ENCODE data around the gene TUBA4B. TPM values are rescaled to one million over a fixed set of nuclear protein-coding genes. Genes with fewer than 3 reads are reported as not detected.

TUBA4B gene
- polyA plus RNA-seq, 3 donors, result not detected

DNA sequence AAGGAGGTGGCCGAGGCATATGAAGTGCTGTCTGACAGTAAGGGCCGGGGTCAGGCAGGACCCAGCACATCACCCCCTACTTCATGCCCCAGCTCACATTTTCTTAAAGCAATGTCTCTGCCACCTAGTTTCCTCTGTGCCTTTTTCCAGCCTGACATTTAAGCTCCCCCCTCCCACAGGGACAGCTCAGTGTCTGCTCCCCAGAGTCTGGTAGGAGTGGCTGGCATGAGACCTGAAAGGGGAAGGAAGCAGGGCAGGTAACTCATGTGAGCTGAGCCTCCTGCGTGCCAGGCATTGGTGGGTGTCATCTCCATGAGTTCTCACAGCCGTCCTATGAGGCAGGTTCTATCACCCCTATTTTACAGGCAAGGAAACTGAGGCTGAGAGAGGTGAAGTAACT is 27.6 kb downstream of the TUBA4B start:
- Mint-ChIP-seq H3K27me3 (ENCODE audit: low read depth in 3 of 3) (peaks cover 2 to 6% (median 6%) of the 10 kb centered on the region in 3 donors), H3K9me3 (peaks cover 0 to 2% (median 0%) of the 10 kb centered on the region in 7 donors), H3K4me1 (peaks cover 29% of the 10 kb centered on the region), H3K27ac (peak overlapping the region; percentile 92 to 98 (median 97)), H3K36me3 (peaks cover 51 to 57% of the 10 kb centered on the region in 2 donors), H3K4me3 (peak overlapping the region; percentile 35 to 88)
- Histone ChIP-seq H3K79me2 (ENCODE audit: insufficient read depth, low read length) (peaks cover 5% of the 10 kb centered on the region), H3K27me3 (ENCODE audit: control insufficient read depth in 2 of 2, insufficient read depth in 2 of 2, low read length in 2 of 2) (no peaks in the 10 kb centered on the region), H4K20me1 (ENCODE audit: insufficient read depth, low read length) (peaks cover 5% of the 10 kb centered on the region), H3K4me2 (replicated peaks; ENCODE audit: extremely low read depth, low read length, poor library complexity, severe bottlenecking) (no peak overlapping the region), H3K27ac (ENCODE audit: low read depth in 1 of 2, low read length in 2 of 2) (peak overlapping the region in 1 of 2 donors; percentile 97), H3K36me3 (replicated peaks in 1 of 2; ENCODE audit: control insufficient read depth in 1 of 2, insufficient read depth in 2 of 2, low read length in 2 of 2) (peaks cover 44 to 53% of the 10 kb centered on the region in 2 donors), H3K9me3 (replicated peaks in 1 of 2; ENCODE audit: control insufficient read depth in 1 of 2, insufficient read depth in 1 of 2, low read length in 2 of 2) (no peaks in the 10 kb centered on the region), H3K9ac (ENCODE audit: insufficient read depth, low read length, poor library complexity, severe bottlenecking) (no peak overlapping the region), H3K4me3 (replicated peaks in 1 of 3; ENCODE audit: low read depth in 2 of 3, low read length in 3 of 3) (no peak overlapping the region), H3K4me1 (ENCODE audit: control insufficient read depth in 1 of 2, insufficient read depth in 2 of 2, low read length in 2 of 2) (peaks cover 23 to 31% of the 10 kb centered on the region in 2 donors), H2AFZ (ENCODE audit: insufficient read depth, low read depth, low read length, poor library complexity, severe bottlenecking) (no peak overlapping the region)
- no CpG with 5 or more reads among the region's 4 CpGs for WGBS (ENCODE audit: insufficient coverage)
- DNase-seq, result no peak
- TF ChIP-seq, protein P1, sequence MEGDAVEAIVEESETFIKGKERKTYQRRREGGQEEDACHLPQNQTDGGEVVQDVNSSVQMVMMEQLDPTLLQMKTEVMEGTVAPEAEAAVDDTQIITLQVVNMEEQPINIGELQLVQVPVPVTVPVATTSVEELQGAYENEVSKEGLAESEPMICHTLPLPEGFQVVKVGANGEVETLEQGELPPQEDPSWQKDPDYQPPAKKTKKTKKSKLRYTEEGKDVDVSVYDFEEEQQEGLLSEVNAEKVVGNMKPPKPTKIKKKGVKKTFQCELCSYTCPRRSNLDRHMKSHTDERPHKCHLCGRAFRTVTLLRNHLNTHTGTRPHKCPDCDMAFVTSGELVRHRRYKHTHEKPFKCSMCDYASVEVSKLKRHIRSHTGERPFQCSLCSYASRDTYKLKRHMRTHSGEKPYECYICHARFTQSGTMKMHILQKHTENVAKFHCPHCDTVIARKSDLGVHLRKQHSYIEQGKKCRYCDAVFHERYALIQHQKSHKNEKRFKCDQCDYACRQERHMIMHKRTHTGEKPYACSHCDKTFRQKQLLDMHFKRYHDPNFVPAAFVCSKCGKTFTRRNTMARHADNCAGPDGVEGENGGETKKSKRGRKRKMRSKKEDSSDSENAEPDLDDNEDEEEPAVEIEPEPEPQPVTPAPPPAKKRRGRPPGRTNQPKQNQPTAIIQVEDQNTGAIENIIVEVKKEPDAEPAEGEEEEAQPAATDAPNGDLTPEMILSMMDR (IDR thresholded peaks at IDR 0.05), result no peak
- intact Hi-C loops (cut with micrococcal nuclease), result no loop called here

GRCh38 chr2:219281588-219281987 is 28.5 kb downstream of the TUBA4B start:
- no peak overlapping the region for H3K27ac ChIP-seq (ENCODE audit: low read depth in 1 of 2, low read length in 2 of 2)
- 94% methylated on average over 7 of the region's 8 CpGs for WGBS (ENCODE audit: insufficient coverage)
- peaks cover 0 to 2% (median 0%) of the 10 kb centered on the region in 7 donors for H3K9me3 Mint-ChIP-seq
- DNase-seq, result no peak
- H3K36me3 Mint-ChIP-seq, result peaks cover 57 to 62% of the 10 kb centered on the region in 2 donors
- H3K4me2 ChIP-seq (replicated peaks; ENCODE audit: extremely low read depth, low read length, poor library complexity, severe bottlenecking), result no peak overlapping the region
- H3K27ac Mint-ChIP-seq, result peak overlapping the region in 5 of 7 donors; percentile 14 to 96 (median 50)
- peaks cover 48 to 56% of the 10 kb centered on the region in 2 donors for H3K36me3 ChIP-seq (replicated peaks in 1 of 2; ENCODE audit: control insufficient read depth in 1 of 2, insufficient read depth in 2 of 2, low read length in 2 of 2)
- peaks cover 23 to 31% of the 10 kb centered on the region in 2 donors for H3K4me1 ChIP-seq (ENCODE audit: control insufficient read depth in 1 of 2, insufficient read depth in 2 of 2, low read length in 2 of 2)
- H3K9me3 ChIP-seq (replicated peaks in 1 of 2; ENCODE audit: control insufficient read depth in 1 of 2, insufficient read depth in 1 of 2, low read length in 2 of 2), result no peaks in the 10 kb centered on the region
- H3K27me3 ChIP-seq (ENCODE audit: control insufficient read depth in 2 of 2, insufficient read depth in 2 of 2, low read length in 2 of 2), result no peaks in the 10 kb centered on the region
- peaks cover 29% of the 10 kb centered on the region for H3K4me1 Mint-ChIP-seq
- H2AFZ ChIP-seq (ENCODE audit: insufficient read depth, low read depth, low read length, poor library complexity, severe bottlenecking), result no peak overlapping the region
- intact Hi-C loops (cut with micrococcal nuclease), result no loop called here
- H4K20me1 ChIP-seq (ENCODE audit: insufficient read depth, low read length), result peaks cover 5% of the 10 kb centered on the region
- peaks cover 5% of the 10 kb centered on the region for H3K79me2 ChIP-seq (ENCODE audit: insufficient read depth, low read length)
- TF ChIP-seq, protein P1 (IDR thresholded peaks at IDR 0.05), result no peak
- H3K4me3 ChIP-seq (replicated peaks in 1 of 3; ENCODE audit: low read depth in 2 of 3, low read length in 3 of 3), result no peak overlapping the region
- no peak overlapping the region for H3K9ac ChIP-seq (ENCODE audit: insufficient read depth, low read length, poor library complexity, severe bottlenecking)
- peaks cover 2 to 6% (median 6%) of the 10 kb centered on the region in 3 donors for H3K27me3 Mint-ChIP-seq (ENCODE audit: low read depth in 3 of 3)
- no peak overlapping the region for H3K4me3 Mint-ChIP-seq
